NK-92 (cell line): ENCODE results near the gene AVEN.
"Not testable (repeated sequence)": the region's sequence is repeated elsewhere in the genome, so short reads cannot be mapped to it uniquely, and the experiment has no call there.

Experiments used
- DNase-seq: peaks from one replicate; lab custom pipeline; 2025; ENCODE audit not compliant: unreplicated experiment; lab: John Stamatoyannopoulos, UW

The AVEN gene

DNA sequence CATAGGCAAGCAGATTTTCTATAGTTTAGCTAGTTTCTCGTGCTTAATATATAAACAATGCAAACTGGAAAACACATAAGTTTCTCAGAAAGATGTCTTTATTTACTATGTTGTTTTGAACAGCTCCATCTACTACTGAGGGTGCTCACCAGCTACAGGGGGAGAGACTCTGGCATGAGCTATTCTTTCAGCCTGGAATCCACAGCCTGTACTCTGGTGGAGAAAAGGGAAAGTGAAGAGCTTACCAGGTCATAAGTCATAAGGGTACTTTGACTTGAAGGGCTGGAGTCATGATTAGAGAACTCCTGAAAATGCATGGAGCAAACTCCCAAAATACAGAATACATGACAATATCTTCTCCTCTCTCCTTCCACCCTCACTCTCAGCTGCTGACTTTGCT lies 4.4 kb upstream of the AVEN start:
- no peak for DNase-seq

DNA sequence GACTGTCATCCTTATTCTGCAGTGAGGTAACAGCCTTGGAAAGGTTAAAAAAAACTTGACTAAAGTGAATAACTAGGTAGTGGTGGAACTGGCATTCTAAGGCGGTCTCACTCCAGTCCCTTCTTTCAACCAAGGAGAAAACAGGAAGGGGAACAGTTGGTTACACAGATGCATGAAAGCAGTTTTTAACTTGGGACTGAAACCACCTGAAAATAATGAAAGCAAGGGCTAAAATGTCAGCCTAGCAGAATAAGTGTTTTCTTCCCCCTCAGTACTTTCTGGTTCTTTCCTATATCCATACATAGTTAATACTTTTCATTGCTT lies 748 bp upstream of the AVEN start:
- DNase-seq, result no peak

DNA sequence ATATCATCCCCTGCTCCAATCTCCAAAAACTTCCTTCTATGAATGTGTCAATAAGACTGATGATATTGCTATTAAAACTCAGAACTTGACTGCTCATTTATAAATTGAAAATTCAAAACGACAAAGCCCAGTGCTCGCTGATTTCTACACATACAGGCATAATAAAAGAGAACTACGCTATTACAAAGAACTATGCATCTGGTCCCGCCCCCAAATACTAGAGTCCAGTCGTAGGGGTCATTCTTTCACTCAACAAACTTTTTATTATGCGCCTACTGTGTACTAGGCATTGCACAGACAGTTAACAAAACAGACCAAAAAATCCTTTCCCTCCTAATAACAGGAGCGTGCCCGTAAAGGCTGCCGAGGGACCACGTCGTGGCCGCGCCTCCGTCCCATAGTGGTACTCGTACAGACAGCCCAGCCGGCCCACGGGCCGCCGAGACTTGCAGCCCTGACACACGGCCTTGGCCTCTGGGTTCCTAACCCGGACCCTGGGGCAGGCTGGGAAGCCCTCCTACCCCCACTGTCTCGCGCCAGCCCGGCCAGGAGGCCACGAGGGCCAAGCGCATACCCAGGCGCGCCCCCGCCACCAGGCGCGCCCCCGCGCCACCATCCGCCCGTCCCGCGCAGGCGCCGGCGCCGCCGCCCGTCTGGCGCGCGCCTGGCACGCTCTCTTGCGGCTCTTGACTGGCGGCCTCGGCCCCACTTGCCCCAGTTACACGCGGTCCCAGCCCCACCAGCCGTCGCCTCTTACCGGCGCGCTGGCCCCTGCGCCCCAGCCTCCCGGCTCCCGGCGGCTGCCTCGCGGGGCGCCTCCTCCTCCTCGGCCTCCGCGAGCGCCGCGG lies 757 bp downstream of the AVEN start:
- no peak for DNase-seq

DNA sequence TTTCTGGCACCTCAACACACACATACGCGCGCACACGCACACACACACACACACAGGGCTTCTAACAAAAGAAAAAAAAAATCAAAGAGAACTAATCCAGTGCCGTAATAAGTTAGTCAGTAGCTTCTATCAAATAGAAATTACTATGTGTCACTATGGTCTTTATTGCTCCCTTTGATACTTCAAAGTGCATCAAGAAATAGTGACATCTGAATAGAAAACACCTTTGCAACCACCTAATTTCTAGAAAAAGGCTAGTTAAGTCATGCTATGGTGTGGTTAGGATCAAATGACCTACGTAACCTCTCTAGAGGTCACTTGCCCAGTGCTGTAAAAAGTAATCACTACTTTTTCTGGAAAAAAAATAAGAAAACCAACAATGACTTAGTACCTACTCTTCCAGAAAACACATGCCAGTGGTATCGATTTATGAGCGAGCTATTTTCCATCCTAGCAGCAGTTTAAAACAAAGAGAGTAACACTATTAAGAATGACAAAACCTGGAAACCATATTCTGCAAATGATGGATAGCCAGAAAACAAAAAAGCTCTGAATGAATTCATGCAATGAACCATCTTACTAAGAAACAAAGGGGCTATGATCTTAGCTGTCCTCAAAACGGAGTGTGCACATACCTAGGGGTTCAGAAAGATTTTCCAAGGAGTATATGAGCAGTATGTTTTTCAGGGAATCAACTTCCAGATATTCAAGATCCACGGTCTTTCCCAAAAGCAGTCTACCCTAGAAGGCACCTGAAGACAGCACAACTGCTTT lies 6.8 kb downstream of the AVEN start:
- no peak for DNase-seq

DNA sequence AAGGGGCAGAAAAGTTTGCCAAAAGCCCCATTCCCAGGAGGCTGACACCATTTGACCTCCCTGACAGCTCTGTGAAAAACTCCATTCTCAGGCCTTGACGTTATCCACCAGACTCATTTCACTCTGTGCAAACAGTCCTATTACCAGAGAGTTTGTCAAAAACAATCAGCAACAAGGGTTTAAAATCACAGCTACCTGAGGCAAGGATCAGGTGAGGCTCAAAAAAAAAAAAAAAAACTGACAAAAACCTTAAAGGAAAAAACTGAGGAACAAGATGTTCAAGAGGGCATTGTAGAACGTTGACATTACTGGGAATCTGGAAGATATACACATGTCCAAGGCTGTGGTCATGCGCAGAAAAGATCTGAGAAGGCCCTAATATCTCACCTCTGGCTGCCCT lies 11.4 kb downstream of the AVEN start:
- no peak for DNase-seq

DNA sequence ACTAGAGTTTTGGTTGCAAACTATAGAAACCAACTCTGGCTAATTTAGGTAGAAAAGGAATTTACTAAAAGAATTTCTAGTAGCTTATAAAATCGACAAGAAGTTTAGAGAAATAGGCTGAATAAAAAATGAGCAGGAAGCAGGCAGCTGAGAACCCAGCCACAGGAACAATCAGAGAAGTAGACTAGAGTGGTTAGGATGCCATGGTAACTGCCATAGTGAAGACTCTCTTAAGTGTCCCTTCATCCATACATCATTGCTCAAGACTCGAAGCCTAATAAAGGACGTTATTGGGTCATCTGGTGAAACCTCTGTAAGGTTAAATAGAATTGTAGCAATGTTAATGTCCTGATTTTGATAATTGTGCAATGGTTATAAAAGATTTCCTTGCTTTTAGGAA lies 13.8 kb downstream of the AVEN start:
- no peak for DNase-seq

DNA sequence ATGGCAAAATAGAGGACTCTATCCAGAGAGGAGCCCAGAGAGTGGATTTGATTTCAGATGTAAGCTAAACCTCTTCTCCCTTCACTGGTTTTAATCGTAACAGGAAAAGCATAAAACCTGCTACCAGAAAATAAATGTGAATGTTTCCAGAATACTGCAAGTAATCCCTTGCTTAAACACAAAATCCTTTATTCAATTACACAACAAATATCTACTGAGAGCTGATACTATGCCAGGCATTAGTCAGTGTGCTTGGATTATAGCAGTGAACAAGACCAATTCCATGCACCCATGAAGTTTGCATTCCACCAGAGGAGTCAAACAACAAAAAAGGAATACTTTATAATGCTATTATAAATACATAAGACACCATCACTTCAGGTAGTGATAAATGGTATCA lies 15.1 kb downstream of the AVEN start:
- DNase-seq, result no peak

DNA sequence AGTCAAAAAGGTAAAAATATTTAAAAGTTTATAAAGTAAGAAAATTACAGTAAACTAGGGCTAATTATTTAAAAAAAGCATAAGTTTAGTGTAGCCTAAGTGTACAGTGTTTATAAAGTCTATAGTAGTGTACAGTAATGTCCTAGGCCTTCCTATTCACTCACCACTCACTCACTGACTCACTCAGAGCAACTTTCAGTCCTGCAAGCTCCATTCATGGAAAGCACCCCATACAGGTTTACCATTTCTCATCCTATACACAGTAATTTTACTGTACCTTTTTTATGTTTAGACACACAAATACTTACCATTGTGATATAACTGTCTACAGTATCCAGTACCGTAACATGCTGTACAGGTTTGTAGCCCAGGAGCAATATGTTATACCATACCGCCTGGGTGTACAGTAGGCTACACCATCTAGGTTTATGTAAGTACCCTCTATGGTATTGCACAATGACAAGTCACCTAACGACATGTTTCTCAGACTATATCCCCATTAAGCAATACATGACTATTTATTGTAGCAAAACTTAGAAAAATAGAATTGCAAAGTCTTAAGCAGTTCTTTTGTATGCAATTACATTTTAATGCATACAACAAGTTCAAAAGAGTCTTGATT lies 19.5 kb downstream of the AVEN start:
- no peak for DNase-seq

DNA sequence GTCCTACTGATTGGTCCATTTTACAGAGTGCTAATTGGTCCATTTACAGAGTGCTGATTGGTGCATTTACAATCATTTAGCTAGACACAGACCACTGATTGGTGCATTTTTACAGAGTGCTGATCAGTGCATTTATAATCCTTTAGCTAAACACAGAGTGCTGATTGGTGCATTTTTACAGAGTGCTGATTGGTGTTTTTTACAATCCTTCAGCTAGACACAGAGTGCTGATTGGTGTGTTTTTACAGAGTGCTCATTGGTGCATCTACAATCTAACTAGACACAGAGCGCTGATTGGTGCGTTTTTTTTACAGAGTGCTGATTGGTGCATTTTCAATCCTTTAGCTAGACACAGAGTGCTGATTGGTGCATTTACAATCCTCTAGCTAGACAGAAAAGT lies 20.3 kb downstream of the AVEN start:
- DNase-seq, result not testable (repeated sequence)

DNA sequence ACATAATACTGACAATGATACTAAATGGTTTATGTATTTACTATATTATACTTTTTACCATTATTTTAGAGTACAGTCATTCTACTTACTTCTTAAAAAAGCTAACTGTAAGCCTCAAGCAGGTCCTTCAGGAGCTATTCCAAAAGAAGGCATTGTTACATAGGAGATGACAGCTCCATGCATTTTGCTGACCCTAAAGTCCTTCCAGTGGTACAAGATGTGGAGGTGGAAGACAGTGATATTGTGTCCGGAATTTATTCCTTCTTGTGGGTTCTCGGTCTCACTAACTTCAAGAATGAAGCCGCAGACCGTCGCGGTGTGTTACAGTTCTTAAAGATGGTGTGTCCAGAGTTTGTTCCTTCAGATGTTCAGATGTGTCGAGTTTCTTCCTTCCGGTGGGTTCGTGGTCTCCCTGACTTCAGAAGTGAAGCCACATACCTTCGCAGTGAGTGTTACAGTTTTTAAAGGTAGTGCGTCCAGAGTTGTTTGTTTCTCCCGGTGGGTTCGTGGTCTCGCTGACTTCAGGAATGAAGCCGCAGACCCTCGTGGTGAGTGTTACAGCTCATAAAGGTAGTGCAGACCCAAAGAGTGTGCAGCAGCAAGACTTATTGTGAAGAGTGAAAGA lies 20.9 kb downstream of the AVEN start:
- DNase-seq, result no peak

DNA sequence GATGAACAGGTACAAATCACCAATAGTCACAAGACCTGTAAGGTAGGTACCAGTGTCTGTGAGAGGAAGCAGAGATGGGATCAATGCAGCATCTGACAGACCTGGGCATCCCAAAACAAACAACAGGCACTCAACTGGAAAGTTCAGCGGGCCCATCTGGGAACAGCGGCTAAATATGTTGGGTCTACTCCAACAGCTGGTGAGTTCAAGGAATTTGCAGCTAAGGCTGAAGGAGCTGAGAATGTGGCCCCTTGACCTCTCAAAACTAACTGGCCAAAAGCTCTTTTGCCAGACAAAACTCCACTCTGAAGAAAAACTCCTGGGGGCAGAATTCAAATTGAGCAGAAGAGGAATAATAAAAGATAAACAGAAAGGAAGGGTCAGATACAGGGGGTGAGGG lies 24.4 kb downstream of the AVEN start:
- DNase-seq, result no peak

DNA sequence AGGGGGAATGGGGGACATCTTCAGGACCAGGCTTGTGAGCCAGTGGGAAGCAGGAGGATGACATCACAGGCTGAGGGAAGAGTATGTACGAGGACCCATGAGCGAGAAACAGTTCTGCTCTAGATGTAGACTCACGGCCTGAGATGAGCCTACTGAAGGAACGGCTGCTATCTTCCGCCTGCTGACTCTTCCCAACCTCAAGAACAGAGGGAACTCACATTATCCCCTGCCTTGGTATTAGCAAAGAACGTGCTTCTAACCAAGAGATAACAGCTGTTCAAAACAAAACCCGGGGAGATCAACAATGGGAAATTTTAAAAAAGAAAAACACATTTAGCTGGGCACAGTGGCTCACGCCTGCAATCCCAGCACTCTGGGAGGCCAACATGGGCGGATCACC lies 25.3 kb downstream of the AVEN start:
- no peak for DNase-seq

DNA sequence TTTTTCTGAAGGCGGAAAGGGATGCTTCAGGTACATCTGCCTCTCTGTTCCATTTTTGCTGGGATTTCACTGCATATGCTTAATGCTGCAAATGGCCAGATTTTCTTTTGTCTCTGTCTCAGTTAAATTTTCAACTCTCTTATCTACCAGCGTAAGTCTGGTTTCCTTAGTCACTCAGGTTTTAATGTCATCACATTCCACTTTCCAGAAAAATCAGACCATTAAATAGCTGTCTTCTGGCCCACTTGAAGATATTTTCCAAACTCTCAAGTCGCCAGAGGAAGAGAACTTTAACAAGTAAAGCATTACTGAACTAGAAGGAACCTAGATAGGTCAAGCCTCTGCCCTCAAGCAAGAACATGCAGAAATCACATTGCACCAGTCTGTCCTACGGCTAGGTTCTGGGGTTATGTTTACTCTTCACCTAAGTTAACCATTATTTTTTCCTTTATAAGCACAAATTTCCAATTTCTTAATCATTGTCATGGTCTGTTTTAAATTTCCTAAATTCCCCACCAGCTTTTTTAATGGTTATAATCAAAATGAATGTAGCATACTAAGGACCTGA lies 26.5 kb downstream of the AVEN start:
- no peak for DNase-seq

DNA sequence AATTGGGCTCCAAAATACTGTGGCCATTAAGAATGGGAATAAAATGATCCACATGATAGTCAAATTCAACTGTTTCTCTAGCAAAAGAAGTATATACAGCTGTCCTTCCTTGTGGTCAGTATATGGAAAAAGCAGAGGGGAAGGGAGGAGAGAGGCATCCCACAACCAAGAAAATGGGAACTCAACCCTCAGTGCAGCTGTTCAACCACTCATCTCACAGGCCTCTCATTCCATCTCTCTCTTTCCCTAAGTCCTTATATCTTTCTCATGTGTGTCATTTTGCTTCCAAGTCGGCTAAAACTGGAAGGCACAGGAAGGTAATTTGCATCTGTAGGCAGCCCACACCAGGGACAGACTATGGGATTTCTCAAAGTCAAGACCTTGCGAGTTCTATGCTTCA lies 27.5 kb downstream of the AVEN start:
- DNase-seq, result no peak

DNA sequence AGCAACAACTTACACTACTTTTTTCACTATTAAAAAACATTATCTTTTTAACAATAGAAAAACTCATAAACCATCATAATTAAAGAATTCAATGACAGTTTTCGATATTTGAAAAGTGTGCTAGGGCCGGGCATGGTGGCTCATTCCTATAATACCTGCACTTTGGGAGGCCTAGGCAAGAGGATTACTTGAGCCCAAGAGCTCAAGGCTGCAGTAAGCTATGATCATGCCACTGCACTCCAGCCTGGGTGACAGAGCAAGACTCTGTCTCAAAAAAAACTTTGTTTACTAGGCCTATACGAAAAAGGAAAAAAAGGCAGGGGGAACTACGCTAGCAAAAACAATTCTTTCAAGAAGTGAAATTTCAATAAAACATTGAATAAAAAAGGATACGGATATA lies 28.1 kb downstream of the AVEN start:
- no peak for DNase-seq

DNA sequence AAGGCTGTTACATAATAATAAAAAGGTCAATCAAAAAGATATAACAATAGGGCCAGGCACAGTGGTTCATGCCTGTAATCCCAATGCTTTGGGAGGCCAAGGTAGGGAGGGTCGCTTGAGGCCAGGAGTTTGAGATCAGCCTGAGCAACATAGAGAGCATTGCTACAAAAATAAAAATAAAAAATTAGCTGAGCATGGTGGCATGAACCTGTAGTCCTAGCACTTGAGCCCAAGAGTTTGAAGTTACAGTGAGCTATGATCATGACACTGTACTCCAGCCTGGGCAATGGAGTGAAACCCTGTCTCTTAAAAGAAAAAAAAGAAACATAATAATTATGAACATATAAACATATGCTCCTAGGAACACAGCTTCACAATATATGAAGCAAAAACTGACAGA lies 29.3 kb downstream of the AVEN start:
- DNase-seq, result no peak

DNA sequence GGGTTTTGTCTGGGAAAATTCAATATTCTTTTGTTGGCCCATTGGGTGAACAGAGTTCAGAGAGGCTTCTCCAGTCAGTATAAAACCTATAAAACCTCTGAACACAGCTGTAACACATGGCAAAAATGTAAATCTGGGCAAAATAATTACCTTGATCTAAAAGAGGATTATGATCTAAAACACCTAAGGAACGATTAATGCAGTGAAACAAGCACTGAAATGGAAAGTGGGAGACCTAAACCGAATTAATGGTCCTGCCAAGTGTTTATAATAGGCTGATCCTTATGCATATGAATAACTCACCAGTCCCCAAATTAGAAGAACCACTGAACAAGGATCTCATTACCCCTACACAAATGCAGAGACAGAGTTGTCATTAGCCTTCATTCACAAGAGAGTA lies 32.6 kb downstream of the AVEN start:
- DNase-seq, result no peak

DNA sequence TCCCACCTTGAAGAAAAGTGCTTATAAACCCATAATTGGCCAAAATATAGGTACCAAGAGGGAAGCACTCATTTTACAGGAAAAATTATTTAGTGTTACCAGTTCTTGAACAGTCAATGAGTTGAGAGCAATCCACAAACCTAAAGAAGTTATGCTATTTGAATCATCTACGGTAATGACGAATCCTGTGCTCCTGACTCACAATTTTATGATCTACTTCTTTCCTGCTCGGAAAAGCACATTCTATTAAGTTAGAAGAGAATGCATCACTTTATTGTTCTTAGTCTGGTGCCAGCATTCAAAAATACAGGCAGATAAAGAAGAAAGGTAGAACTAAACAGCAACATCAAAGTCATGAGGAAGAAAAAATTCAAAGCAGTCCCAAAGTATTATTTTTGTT lies 37.5 kb downstream of the AVEN start:
- DNase-seq, result no peak

DNA sequence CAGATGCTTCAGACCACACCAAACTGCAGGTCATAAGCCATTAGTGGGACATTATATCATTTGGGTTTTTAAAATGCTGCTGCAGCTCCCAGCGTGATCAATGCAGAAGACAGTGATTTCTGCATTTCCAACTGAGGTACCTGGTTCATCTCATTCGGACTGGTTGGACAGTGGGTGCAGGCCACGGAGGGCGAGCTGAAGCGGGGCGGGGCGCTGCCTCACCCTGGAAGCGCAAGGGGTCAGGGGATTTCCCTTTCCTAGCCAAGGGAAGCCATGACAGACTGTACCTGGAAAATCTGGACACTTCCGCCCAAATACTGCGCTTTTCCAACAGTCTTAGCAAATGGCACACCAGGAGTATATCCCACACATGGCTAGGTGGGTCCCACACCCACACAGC lies 43.3 kb downstream of the AVEN start:
- DNase-seq, result not testable (repeated sequence)

DNA sequence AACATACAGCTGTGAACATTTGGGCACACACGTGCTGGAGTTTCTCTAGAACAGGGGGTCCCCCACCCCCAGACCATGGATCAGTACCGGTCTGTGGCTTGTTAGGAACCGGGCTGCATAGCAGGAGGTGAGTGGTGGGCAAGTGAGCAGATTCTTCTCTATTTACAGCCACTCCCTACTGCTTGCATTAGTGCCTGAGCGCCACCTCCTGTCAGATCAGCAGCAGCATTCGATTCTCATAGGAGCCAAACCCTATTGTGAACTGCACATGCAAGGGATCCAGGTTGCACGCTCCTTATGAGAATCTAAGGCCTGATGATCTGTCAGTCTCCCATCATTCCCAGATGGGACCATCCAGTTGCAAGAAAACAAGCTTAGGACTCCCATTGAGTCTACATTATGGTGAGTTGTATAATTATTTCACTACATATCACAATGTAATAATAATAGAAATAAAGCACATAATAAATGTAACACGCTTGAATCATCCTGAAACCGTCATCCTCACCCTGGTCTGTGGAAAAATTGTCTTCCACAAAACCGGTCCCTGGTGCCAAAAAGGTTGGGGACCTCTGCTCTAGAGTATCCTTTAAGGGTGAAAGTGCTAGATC lies 44.9 kb downstream of the AVEN start:
- no peak for DNase-seq

DNA sequence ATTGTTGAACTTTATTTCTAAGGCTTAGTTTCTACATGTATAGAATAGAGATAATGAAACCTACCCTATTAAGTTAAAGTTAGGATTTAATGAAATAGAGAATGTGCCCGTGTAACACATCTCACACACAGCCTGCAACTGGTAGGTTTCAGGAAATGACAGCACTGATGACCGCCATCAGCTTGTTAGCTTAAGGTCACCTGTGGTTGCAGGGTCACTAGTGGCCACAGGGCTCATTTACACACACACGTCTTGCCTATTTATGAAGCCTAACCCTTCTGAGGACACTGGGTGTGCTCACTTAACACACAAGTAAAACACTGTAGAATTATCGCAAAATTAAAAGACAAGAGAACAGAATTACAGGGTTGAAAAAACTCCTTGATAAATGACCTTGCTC lies 50.6 kb downstream of the AVEN start:
- DNase-seq, result no peak
